Fibroblast of skin of abdomen (primary cell): ENCODE measurements around the gene TEDC2. TPM values are rescaled to one million over a fixed set of nuclear protein-coding genes. Genes with fewer than 3 reads are reported as not detected.
"Not testable (repeated sequence)": the region's sequence is repeated elsewhere in the genome, so short reads cannot be mapped to it uniquely, and the experiment has no call there.

ENCODE experiments used
- DNase-seq: peaks from one replicate; pipeline ENCODE4 v3.0.0-alpha.2; 2013
- polyA plus RNA-seq, 2 experiments: library from polyadenylated mRNA; unstranded; fragments of 120-200 nt; gene quantifications; one replicate each; pipeline ENCODE4 v1.2.1, GENCODE V29; 2013; ENCODE audit not compliant: insufficient read length in 2 of 2

TEDC2 gene, protein sequence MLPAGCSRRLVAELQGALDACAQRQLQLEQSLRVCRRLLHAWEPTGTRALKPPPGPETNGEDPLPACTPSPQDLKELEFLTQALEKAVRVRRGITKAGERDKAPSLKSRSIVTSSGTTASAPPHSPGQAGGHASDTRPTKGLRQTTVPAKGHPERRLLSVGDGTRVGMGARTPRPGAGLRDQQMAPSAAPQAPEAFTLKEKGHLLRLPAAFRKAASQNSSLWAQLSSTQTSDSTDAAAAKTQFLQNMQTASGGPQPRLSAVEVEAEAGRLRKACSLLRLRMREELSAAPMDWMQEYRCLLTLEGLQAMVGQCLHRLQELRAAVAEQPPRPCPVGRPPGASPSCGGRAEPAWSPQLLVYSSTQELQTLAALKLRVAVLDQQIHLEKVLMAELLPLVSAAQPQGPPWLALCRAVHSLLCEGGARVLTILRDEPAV
- polyA plus RNA-seq (2013, experiment 1 of 2; ENCODE audit: insufficient read length): 5.6 TPM
- 6.2 TPM for polyA plus RNA-seq (2013, experiment 2 of 2; ENCODE audit: insufficient read length)

DNA sequence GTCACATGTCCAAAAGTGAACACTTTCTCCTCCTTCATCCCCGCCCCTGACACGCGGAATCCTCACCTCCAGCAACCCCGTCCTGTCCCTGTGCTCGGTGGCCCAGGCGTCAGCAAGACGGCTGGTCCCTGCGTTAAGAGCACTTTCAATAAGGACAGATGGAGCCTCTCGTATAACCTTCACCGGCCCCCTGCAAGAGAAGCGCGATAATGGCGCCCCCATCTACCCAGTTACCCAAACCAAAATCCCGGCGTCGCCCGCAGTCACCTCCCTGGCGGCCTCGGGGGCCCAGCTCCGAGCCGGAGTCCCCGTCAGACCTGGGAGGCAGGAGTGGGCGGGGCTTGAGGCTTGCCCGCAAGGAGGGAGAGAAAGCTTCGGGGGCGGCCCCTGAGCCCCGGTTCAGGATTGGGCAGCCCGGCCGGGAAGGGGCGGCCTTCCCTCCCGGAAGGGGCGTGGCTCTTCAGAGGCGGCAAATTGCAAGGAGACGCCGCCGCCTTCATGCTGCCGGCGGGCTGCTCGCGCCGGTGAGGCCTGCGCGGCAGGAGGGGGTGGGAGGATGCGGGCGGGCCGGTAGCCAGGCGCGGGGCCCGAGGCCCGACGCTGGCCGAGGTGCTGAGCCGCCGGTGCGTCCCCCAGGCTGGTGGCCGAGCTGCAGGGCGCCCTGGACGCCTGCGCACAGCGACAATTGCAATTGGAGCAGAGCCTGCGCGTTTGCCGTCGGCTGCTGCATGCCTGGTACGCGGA, at the start of gene TEDC2:
Gene TEDC2 (plus strand): TSS at position 463 of the 744 bp plus-strand sequence. CDS start 36 bp downstream, at position 499.
- peak; percentile 91 for DNase-seq

DNA sequence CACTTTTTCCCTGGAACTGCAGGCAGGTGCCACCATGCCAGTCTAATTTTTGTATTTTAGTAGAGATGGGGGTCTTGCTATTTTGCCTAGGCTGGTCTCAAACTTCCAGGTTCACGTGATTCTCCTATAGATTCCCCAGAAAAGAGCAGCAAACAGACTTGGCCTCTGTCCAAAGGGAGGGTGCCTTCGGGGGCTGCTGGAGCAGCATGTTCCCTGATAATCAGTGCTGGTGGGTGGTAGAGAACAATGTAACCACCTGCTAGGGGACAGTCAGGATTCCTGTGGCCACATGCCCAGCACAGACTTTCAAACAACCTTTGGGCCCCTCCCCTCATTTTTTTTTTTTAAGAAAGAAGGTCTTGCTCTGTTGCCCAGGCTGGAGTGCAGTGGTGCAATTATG, 44.8 kb upstream of the TEDC2 start:
- DNase-seq: no peak

DNA sequence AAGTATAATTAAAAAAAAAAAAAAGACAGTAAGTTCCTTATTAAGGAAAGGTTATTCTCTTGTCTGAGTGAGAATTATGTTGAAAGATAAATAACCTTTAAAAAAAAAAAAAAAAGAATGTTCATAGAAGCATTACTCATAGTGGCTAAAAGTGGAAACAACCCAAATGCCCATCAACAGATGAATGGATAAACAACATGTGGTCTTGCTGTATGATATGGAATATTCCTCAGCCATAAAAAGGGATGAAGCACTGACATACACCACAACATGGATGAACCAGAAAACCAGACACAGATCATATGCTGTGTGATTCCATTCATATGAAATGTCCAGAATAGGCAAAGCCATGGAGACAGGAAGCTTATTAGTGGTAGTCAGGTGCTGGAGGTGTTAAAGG, 39.9 kb upstream of the TEDC2 start:
- no peak for DNase-seq

DNA sequence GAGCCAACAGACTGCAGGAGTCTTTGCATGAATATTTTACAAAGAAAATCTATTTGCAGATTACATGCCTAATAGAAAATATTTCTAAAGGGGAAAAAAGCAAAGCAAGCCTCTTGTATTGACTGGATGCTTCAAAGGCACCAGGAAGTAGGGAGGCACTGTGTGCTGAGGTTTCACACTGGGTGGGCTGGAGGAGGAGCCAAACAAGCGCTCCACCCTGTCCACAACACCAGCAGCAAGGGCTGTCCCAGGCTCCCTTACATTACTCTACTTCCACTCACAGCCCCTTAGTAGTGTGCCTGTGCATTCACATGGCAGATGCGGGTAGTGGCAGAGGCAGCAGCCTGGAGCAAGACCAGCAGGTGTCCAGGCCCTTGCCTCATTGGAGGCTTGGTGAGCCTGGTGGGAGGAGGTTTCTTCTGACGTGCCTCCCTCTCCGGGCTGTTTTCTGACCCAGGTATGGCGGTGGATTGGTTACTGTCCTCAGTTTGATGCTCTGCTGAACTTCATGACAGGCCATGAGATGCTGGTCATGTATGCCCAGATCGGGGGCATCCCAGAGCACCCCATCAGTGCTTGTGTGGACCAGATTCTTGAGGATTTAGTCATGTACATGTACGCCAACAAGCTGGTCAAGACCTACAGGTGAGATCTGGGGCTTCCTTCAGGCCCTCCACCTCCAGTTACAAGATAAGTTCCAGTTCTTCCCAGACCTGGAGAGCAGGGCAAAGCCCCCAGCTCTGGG, 37.6 kb upstream of the TEDC2 start:
- no peak for DNase-seq

DNA sequence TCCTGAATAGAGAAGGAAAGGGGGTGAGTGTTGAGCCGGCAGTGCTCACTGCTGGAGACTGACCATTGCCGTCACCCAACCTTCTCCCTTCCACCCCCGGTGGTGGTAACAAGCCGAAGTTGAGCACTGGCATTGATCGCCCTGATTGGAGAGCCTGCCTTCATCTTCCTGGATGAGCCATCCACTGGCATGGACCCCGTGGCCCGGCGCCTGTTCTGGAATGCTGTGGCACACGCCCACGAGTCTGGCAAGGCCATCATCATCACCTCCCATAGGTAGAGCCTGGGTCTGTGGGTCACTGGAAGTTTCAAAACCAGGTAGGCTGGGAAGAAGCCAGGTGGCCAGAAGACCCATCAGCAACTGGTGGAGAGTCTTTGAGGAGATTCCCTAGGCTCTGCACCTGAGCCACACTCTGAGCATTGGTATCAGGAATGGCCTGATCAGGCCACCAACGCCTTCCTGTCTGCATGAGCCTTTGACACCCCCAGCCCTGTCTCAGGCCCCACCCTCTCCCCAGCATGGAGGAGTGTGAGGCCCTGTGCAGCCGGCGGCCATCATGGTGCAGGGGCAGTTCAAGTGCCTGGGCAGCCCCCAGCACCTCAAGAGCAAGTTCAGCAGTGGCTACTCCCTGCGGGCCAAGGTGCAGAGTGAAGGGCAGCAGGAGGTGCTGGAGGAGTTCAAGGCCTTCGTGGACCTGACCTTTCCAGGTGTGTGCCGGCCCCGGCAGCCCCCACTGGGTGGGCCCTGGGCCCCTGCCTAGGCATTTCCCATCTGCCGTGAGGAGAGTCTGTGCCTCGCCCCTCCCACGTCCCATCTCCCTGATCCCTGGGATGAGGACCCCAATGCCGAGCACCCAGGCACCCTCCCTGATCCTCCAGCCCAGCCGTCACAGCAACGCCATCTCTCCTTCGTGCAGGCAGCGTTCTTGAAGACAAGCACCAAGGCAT, 35.6 kb upstream of the TEDC2 start:
- DNase-seq: no peak

DNA sequence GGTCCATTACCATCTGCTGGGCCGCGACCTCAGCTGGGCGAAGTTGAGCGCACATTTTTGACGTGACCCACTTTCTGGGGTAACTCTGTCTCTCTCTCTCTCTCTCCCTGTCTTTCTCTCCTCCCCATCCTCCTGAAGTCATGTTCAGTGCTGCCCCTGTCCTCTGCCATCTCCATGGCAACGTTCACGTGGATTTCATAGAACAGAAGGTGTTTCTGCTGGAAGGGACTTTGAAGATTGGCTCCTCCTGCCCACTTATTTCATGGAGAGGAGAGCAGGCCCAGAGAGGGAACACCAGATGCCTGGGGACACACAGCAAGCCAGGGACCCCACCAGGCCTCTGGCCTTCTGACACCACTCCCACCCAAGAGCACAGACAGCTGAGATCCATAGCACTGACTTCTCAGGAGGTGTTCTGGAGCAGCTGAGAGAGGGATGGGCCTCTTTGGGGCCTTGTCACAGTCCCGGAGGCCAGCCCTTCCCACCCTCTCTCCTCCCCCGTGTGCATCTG, 34.8 kb upstream of the TEDC2 start:
- DNase-seq: no peak

DNA sequence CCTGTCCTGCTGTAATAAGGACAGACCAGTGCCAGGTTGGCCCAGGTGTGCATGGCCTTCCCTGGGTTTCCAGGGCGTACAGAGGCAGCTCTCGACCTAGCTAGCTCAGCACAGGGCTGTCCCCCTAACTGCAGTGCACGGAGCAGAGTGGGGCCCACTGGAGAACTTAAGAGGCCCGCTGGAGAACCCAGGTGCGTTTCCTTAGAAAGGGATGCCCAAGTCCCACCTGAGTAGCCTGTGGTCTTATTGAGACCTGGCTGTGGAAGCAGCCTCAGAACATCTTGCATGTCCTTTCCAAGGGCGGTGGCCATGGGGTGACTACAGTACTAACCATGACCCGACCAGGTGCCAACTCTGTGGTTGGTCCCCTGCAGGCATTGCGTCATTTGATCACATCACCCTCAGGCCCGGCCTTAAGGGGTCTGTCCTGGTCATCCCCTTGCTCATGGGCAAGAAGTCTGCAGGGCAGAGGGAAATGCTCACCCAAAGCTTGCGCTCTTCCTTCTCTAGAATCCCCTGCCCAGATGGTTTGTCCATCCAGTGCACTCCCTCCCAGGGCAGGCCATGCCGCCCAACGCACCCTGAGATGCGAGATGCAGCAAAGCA, 34.0 kb upstream of the TEDC2 start:
- no peak for DNase-seq

DNA sequence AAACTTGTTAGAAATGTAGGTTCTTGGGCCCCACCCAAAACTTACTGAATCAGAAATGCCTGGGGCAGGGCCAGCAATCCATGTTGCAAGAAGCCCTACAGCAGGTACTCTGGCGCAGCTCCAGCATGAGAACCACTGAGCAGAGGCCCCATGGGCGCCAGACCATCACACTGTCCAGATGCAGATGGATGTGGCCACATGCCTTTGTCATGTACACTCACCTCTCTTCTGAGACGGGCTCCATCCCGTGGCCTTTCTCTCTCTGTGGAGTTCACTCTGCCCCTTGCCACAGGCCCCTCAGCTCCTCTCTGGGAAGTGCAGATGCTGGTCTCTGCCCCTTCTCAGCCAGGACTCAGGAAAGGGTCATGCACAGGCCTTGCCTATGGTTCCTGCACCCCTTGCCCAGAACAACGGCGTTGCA, 33.0 kb upstream of the TEDC2 start:
- DNase-seq: no peak

DNA sequence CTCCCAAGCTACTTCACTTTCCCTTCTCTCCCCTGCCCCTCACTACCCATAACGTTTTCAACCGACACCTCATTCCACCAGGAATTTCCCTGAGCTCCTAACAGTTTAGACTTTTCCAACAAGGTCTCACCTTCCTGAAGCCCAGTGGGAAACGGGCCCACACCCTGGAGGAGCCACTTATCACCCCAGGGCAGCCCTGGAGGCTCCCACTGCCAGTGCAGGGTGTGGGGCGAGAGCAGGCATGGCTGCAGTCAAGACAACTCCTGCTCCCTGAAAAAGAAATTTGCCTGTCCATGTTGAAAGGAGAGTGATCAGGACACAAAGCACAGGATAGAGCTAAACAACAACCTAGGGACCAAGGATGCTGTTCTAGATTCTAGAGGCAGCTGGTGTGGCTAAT, 32.4 kb upstream of the TEDC2 start:
- DNase-seq: no peak

DNA sequence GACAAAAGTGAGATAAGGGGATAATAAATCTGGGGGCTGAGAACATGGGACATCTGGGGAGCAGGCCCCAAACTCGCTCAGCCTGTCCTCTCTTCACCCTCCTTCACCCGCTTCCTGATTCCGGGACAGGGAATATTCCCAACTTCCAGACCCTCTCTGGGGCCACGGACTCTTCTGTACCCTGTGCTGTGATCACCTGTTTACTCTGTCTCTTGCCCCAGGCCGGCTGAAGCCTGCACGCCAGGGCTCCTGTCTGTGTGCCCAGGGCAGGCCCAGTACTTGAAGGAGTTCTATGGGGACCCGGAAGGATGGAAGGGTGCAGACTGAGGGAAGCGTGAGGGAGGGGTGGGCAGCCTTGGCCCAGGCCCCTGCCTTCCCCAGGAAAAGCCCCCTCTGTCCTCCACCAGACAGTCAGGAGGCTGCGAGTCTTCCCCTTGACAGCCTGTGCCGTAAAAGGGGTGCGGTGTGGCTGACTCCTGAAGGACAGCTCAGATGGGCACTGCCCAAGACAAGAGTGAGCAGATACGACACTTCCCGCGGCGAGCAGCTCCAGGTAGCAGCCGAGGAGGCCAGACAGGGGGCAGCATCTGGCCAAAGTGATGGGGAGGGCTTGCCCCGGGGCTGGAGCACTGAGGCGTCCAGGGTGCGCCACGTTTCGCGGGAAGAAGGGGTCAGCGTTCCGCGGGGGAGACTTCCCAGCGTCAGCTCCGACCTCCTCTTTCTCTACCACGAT, 31.7 kb upstream of the TEDC2 start:
- DNase-seq: peak; percentile 22

DNA sequence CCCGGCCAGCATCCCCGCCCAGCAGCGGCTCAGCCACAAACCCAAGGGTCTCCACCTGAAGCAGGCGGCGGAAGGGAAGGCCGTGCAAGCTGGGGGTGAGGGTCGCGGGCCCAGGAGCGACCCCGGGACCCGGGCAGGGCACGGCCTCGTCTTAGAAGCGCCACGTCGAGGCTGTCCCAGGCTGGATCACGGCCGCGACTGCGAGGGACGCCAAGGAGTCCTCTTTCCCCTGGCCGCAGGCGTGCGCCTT, 31.2 kb upstream of the TEDC2 start:
- DNase-seq: no peak

DNA sequence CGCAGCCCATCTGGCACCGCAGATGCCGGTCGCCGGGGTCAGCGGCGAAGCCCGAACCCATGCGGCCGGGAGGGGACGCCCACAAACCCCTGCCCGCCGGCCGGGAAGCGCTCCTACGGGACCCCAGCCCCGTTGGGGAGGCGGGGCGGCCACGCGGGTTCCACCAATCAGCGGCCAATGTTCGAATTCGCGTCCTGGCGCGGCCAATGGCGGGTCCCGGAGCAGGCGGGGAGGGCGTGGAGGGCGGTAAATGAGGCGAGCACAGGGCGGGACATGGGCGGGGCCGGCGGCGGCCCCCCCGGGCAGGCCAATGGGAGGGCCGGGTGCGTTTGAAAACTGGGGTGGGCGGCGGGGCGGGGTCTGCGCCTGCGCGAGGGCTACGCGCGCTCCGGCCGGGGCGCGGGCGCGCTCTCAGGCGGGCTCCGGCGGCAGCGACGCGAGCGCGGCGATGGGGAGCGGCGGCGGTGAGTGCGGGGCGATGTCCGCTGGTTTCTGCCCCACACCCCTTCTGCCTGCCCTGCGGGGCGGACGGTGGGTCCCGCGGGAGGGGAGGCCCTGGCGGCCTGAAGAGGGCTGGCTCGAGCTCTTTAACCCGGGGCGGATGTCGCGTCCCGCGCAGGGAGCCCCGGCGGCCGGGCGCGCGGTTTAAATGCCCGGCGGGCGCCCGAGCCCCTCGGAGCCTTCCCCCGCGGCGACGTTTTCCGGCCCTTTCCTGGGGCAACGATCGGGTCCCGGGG, 30.7 kb upstream of the TEDC2 start, which contains the start of gene CCNF:
Gene CCNF (plus strand): TSS at position 414 of the 737 bp plus-strand sequence. CDS start 35 bp downstream, at position 449.
- DNase-seq: peak; percentile 96

DNA sequence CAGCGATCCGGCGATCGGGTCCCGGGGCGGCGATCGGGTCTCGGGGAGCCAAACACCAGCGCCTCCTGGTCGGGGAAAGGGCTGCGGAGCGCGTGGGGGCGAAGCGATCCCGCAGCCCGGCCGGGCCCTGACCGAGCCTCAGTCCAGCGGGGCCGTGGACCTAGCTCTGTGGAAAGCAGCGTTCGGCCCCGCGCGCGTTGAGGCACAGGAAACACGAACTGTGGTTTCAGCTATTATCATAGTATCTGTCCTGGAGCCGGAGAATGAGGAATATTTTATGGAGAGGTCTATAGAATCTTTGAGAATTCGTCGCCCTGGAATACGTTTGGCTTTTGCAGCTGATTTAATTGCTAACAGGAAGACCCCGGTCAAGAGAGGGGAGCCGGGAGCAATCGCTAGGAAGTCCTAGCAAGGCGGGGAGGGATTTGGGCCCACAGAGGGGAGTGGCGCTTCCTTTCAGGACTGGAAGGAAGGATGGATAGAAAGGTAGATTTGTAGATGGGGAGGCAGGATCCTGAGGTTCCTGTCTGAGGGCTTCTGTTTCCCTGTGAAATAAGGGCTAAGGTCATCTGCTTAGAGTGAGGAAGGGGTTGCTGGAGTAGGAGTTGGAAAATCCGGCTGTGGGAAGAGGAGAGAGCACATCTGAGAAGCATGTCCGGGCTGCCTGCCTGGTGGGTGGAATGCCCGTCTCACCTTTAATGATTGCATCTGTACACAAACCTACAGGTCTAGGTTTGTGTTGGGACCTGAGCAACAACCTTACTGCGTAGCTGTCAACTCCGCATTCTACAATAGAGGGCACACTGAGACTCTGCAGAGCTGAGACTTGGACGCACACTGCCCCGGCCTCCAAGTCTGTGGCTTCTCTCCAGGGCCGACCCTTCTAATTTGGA, 29.9 kb upstream of the TEDC2 start:
- no peak for DNase-seq

DNA sequence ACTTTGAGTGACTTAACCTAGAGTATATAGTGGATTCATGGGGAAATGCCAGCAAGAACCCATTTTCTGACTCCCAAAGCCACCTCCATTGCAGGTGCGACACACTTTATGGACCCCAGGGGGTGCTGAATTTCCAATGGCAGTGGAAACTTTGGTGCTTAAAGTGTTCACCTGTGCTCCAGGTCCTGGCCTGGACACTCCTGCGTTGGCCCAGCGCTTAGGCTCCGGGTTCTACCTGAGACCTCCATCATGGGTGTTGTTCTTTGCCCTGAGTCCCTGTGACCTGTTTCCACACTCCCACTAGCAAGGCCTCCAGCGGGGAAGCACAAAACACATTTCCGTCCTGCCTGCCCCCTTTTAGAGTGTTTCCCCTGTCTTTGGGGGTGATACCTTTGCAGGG, 27.6 kb upstream of the TEDC2 start:
- DNase-seq: no peak

DNA sequence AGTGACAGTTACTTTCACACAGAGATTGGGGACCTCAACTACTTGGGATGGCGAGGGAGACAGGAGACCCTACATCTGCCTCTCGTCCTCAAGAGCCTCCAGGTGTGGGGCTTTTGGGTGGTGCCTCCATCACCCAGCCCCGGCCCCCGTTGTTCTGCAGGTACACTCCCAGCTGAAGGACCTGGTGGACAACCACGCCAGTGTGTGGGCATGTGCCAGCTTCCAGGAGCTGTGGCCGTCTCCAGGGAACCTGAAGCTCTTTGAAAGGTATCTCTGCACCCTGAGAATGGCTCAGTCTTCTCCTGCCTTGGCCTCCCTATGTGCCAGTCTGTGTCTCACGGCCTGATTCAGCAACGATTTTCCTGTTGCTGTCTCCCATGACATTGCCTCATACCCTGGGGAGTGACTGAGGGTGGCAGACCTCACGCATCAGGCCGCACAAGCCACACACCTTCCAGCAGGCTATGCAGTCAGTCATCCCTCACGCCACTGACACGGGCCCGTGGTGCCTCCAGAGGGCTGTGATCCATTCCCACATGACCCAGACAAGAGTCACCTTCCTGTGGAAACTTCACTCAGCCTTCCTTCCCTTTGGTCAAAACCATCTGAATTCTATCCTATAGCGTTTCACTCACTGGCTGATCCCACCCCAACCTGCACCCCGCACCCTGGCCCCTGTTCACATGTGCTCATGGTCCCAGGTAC, 27.0 kb upstream of the TEDC2 start:
- no peak for DNase-seq

DNA sequence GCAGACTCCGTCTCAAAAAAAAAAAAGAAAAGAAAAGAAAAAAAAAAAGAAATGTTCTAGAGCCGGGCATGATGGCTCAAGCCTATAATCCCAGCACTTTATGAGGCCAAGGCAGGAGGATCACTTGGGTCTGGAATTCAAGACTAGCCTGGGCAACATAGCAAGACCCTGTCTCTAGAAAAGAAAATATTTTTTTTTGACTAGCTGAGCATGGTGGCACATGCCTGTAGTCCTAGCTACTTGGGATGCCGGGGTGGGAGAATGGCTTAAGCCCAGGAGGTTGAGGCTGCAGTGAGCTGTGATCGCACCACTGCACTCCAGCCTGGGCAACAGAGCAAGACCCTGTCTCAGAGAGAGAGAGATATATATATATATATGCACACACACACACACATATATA, 24.7 kb upstream of the TEDC2 start:
- not testable (repeated sequence) for DNase-seq

DNA sequence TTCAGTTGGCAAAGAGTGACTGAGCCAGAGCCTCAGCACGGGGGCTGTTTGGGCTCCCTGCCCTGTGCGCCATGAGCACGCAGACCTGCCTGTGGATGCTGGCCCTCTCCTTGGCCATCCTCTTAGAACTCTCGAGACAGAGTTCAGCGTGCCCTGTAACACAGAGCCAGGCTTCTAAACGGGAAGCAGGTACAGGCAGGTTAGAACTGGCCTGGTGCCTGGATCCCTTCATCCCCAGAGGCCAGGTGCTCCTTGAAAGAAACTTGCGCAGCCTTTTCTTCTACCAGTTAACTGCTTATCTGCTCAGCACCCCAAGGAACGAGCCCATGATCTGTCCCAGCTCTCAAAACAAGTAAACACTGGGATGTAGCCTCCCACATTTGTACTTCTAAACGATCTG, 23.8 kb upstream of the TEDC2 start:
- no peak for DNase-seq
